ENCODE results near the gene GFOD2.

Gene GFOD2

GRCh38 chr16:67628216-67628615 is 90.9 kb downstream of the GFOD2 start:
- no peak for DNase-seq
